K562 (cell line): ENCODE results near the gene DBET. TPM values are rescaled to one million over a fixed set of nuclear protein-coding genes. Genes with fewer than 3 reads are reported as not detected.
"Not testable (repeated sequence)": the region's sequence is repeated elsewhere in the genome, so short reads cannot be mapped to it uniquely, and the experiment has no call there.

Experiments
- ATAC-seq: fragments of 200-7000 bp; cut with Tn5 transposase; 3 replicates; pipeline ENCODE4 v1.9.1; 2020; ENCODE audit warnings: moderate library complexity
- BruUV-seq: library from RNA; stranded (reverse); fragments of 400-500 nt; replicated peaks from 2 replicates; lab custom pipeline; 2021; lab: Mats Ljungman, UMichigan
- CTCF ChIA-PET: fragments of 300-600 bp; formaldehyde crosslinking; extraction: SDS; loops from one replicate; lab custom pipeline; 2021; ENCODE audit warnings: low intra/inter-chr PET ratio; lab: Yijun Ruan, JAX
- POLR2A ChIA-PET: fragments of 300-600, 350-650 bp; sonication (Branson Sonifier 250); formaldehyde crosslinking; extraction: SDS; loops from one replicate; lab custom pipeline; 2021; ENCODE audit warnings: antibody characterized with exemption, inconsistent platforms; lab: Yijun Ruan, JAX
- DNase-seq, 4 experiments: peaks; one replicate each; pipeline versions ENCODE4 v3.0.0 to v3.0.0-alpha.2; 2011 to 2018; ENCODE audit warnings: low spot score in 3 of 4, mixed read lengths in 3 of 4; ENCODE audit errors: extremely low read depth in 1 of 4
- FAIRE-seq: peaks from 2 replicates; lab custom pipeline; 2011; peaks lifted over from hg19 to GRCh38; lab: Jason Lieb, UNC
- H2AFZ ChIP-seq: 2 replicates; pipeline ENCODE4 v1.6.0; 2011; ENCODE audit warnings: low read depth, low read length, control low read depth, inconsistent platforms
- H3K27ac ChIP-seq: fragments of 200-600 bp; 3 replicates; pipeline ENCODE4 v1.8.0; 2011; ENCODE audit warnings: low read depth, mild to moderate bottlenecking, control low read depth, inconsistent platforms, low read length, moderate library complexity, mixed read lengths; ENCODE audit errors: extremely low read depth
- H3K27me3 ChIP-seq, 2 experiments: fragments of 300-600 bp in 1 of 2; 2 replicates in 1 of 2; 3 replicates in 1 of 2; pipeline versions ENCODE4 v1.6.0 to v1.8.0; 2011; ENCODE audit warnings: inconsistent platforms in 2 of 2, low read length in 2 of 2, mild to moderate bottlenecking in 1 of 2, mixed read lengths in 1 of 2, moderate library complexity in 1 of 2; ENCODE audit not compliant: control insufficient read depth in 2 of 2, insufficient read depth in 2 of 2
- H3K36me3 ChIP-seq: fragments of 300-600 bp; 3 replicates; pipeline ENCODE4 v1.8.0; 2011; ENCODE audit warnings: mild to moderate bottlenecking, low read length, inconsistent platforms; ENCODE audit not compliant: control insufficient read depth, insufficient read depth
- H3K4me1 ChIP-seq, 2 experiments: fragments of 200-600 bp in 1 of 2; replicated peaks in 1 of 2; 2 replicates in 1 of 2; 3 replicates in 1 of 2; pipeline versions ENCODE4 v1.5.1 to v1.8.0; 2011; ENCODE audit warnings: inconsistent platforms in 2 of 2, low read length in 2 of 2, mild to moderate bottlenecking in 1 of 2, mixed read lengths in 1 of 2, moderate library complexity in 1 of 2; ENCODE audit not compliant: control insufficient read depth in 2 of 2, insufficient read depth in 2 of 2
- H3K4me2 ChIP-seq: 2 replicates; pipeline ENCODE4 v1.6.1; 2011; ENCODE audit warnings: low read length, control low read depth, inconsistent platforms, mixed read lengths; ENCODE audit not compliant: insufficient read depth
- H3K4me3 ChIP-seq: fragments of 200-600 bp; sonication (generic), shearing (Covaris generic); 2 replicates; pipeline ENCODE4 v1.5.1; 2016; ENCODE audit warnings: control low read depth, inconsistent platforms
- H3K79me2 ChIP-seq: fragments of 200-600 bp; 3 replicates; pipeline ENCODE4 v1.8.0; 2011; ENCODE audit warnings: low read length, inconsistent platforms; ENCODE audit not compliant: control insufficient read depth, insufficient read depth
- H3K9ac ChIP-seq, 2 experiments: 2 replicates each; pipeline versions ENCODE4 v1.6.0 to v1.6.1; 2011; ENCODE audit warnings: low read depth in 2 of 2, low read length in 2 of 2, control low read depth in 1 of 2, inconsistent platforms in 1 of 2, mild to moderate bottlenecking in 1 of 2, mixed read lengths in 1 of 2; ENCODE audit not compliant: insufficient read depth in 1 of 2
- H3K9me1 ChIP-seq: one replicate; pipeline ENCODE4 v1.6.0; 2011; ENCODE audit warnings: inconsistent platforms, mild to moderate bottlenecking, low read length, moderate library complexity; ENCODE audit not compliant: control insufficient read depth, insufficient read depth
- H3K9me3 ChIP-seq: replicated peaks from 2 replicates; pipeline ENCODE4 v1.5.1; 2011; ENCODE audit warnings: low read depth, low read length, inconsistent platforms; ENCODE audit not compliant: control insufficient read depth, insufficient read depth
- H4K20me1 ChIP-seq: replicated peaks from 2 replicates; pipeline ENCODE4 v1.6.1; 2011; ENCODE audit warnings: low read length, inconsistent platforms, mixed read lengths; ENCODE audit not compliant: control insufficient read depth, insufficient read depth
- FOXA3 ChIP-seq, 2 experiments: fragments of 450-650 bp in 1 of 2; sonication (generic) in 1 of 2; formaldehyde crosslinking; IDR thresholded peaks in 1 of 2; conservative IDR thresholded peaks in 1 of 2; 2 replicates each; pipeline versions ENCODE4 v1.4.0 to v1.8.0; 2020 to 2022; ENCODE audit warnings: mild to moderate bottlenecking in 2 of 2, missing genetic modification reagents in 1 of 2
- FOXJ3 ChIP-seq: sonication (generic); formaldehyde crosslinking; IDR thresholded peaks from 2 replicates; pipeline ENCODE4 v1.4.0; 2020; ENCODE audit warnings: mild to moderate bottlenecking, missing genetic modification reagents
- HEY1 ChIP-seq: fragments of 250-450 bp; sonication (Bioruptor Pico); IDR thresholded peaks from 2 replicates; pipeline ENCODE4 v1.5.0; 2020; ENCODE audit warnings: mild to moderate bottlenecking, moderate library complexity, borderline replicate concordance
- STAT5B ChIP-seq: fragments of 250-450 bp; sonication (Bioruptor Pico); IDR thresholded peaks from 2 replicates; pipeline ENCODE4 v1.8.0; 2021; ENCODE audit warnings: mild to moderate bottlenecking, inconsistent platforms
- TEAD2 ChIP-seq: fragments of 450-650 bp; IDR thresholded peaks from 2 replicates; pipeline ENCODE4 v1.6.1; 2016; ENCODE audit warnings: missing genetic modification characterization, control low read depth, missing compliant biosample characterization
- ZNF212 ChIP-seq: fragments of 450-650 bp; formaldehyde crosslinking; IDR thresholded peaks from 2 replicates; pipeline ENCODE4 v1.4.0; 2020; ENCODE audit warnings: mild to moderate bottlenecking
- ZNF551 ChIP-seq: fragments of 250-450 bp; sonication (Bioruptor Pico); IDR thresholded peaks from 2 replicates; pipeline ENCODE4 v1.5.0; 2021; ENCODE audit warnings: mild to moderate bottlenecking, moderate library complexity
- WGBS: fragments of 100-300 bp; shearing (Covaris generic); methylation state at CpG from one replicate; pipeline ENCODE4 v1.1.6; 2016; ENCODE audit warnings: low coverage, mixed read lengths; ENCODE audit not compliant: insufficient coverage; ENCODE audit errors: missing lambda C conversion rate; 5-methylcytosine and 5-hydroxymethylcytosine counted together
- in situ Hi-C: fragments of 300-500 bp; cut with MboI; formaldehyde crosslinking; loops from 4 replicates; pipeline ENCODE4 v1.15.0; 2018; ENCODE audit warnings: inconsistent platforms, mixed read lengths
- intact Hi-C: fragments of 100-400 bp; cut with micrococcal nuclease; formaldehyde crosslinking; loops from 2 replicates; pipeline ENCODE4 v1.14.2; 2022
- polyA plus RNA-seq, 8 experiments: library from polyadenylated mRNA; depleted of rRNA in 4 of 8; stranded (reverse) in 5 of 8; unstranded in 3 of 8; fragments of >200 nt; fragmentation: Nextera tagmentation in 2 of 8; fragmentation: Illumina TruSeq in 1 of 8; extraction: Ambion mirVana in 2 of 8; extraction: Trizol in 1 of 8; gene quantifications; 2 replicates each; pipeline versions ENCODE4 v1.2.1 to v1.2.3, GENCODE V29; 2011 to 2014; ENCODE audit warnings: inconsistent platforms in 1 of 8, missing spikeins in 1 of 8
- total RNA-seq, 7 experiments: library from RNA; depleted of rRNA in 6 of 7; stranded (reverse); fragments of >200 nt in 6 of 7; fragmentation: Illumina TruSeq in 2 of 7; extraction: Trizol in 2 of 7; gene quantifications; 2 replicates each; pipeline versions ENCODE4 v1.2.1 to v1.2.3, GENCODE V29; 2011 to 2021; ENCODE audit warnings: low replicate concordance in 1 of 7
- TF ChIP-seq, protein P1 (sequence below): fragments of 250-450 bp; sonication (Bioruptor Pico); IDR thresholded peaks from 2 replicates; pipeline ENCODE4 v1.5.0; 2021
- TF ChIP-seq, protein P2 (sequence below): fragments of 250-450 bp; sonication (Bioruptor Pico); IDR thresholded peaks from 2 replicates; pipeline ENCODE4 v1.5.0; 2021; ENCODE audit warnings: mild to moderate bottlenecking, borderline replicate concordance

DBET gene
- total and polyA plus RNA-seq, 9 of the 15 experiments (the other 6 are each of a cell fraction or from before 2014, with no cell fraction given), result not detected

DNA sequence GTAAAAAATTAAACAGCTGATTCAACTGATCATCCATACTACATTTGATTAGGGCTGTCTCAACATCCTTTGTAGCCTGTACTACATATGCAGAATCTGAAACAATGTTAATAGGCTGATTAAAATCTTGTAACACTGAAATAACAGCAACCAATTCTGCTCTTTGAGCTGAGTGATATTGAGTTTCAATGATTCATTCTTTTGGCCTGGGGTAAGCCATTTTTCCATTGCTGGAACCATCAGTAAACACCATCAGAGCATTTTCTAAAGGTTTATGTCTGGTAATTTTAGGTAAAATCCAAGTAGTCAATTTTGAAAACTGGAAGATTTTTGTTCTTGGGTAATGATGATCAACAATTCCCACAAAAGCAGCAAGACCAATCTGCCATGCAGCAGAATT is 45.7 kb downstream of the DBET start:
- H3K4me3 ChIP-seq, H3K27me3 ChIP-seq, H3K36me3 ChIP-seq, POLR2A ChIA-PET, CTCF ChIA-PET, BruUV-seq, H3K27ac ChIP-seq, H3K4me2 ChIP-seq, in situ Hi-C loops, intact Hi-C loops, H3K9me1 ChIP-seq, H3K9me3 ChIP-seq, ATAC-seq, FAIRE-seq, H3K4me1 ChIP-seq, H4K20me1 ChIP-seq, H3K9ac ChIP-seq, H2AFZ ChIP-seq, H3K79me2 ChIP-seq: not testable (repeated sequence)
- peak in 2 of 4 experiments; percentile 2 to 6 for DNase-seq
- TF ChIP-seq FOXA3 (CRISPR knock-in tag; conservative IDR thresholded peaks at IDR 0.05 in 1 of 2, IDR thresholded peaks at IDR 0.05 in 1 of 2), result 0 out of 4 replicates have a peak, but pooled peaks of 1 of the 2 experiments have one; percentile 11

DNA sequence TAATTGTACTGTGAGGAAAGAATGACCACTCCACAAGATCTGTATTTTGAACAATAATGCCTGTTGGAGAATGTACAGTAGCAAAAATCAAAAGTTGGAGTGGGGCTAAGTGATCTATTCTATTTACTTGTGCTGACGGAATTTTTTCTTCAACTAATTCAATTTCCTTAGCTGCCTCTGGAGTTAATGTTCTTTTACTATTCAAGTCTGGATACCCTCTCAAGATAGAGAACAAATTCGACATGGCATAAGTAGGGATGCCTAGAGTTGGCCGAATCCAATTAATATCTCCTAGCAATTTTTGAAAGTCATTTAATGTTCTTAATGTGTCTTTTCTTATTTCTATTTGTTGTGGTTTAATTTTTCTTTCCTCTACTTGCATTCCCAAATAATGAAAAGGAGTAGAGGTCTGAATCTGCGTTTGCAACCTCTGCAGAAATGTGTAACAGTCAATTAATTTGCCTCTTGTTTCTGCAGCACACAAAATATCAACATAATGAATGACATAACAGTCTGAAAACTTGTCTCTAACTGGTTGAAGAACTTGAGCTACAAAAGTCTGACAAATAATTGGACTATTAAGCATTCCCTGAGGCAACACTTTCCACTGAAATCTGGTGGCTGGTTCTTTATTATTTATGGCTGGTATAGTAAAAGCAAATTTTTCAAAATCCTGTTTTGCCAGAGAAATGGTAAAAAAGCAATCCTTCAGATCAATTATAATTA is 46.4 kb downstream of the DBET start:
- WGBS, result 23% methylated on average over 4 of the region's 4 CpGs
- H3K9me3 ChIP-seq, intact Hi-C loops, H3K9ac ChIP-seq, H4K20me1 ChIP-seq, POLR2A ChIA-PET, H3K4me2 ChIP-seq, H3K27ac ChIP-seq, CTCF ChIA-PET, BruUV-seq, H3K36me3 ChIP-seq, H3K4me3 ChIP-seq, ATAC-seq, H3K79me2 ChIP-seq, H3K4me1 ChIP-seq, FAIRE-seq, H3K9me1 ChIP-seq, H3K27me3 ChIP-seq, in situ Hi-C loops, H2AFZ ChIP-seq: not testable (repeated sequence)
- DNase-seq, result peak in 3 of 4 experiments; percentile 5 to 7 (median 7)
- TF ChIP-seq FOXJ3 (CRISPR knock-in tag) (0 out of 2 replicates have a peak, but pooled peaks have one; percentile 14), ZNF551 (peak; percentile 48; the same call in 1 of the 2 replicates), ZNF212 (0 out of 2 replicates have a peak, but pooled peaks have one; percentile 67), TEAD2 (tag) (0 out of 2 replicates have a peak, but pooled peaks have one; percentile 8), STAT5B (CRISPR knock-in tag) (0 out of 2 replicates have a peak, but pooled peaks have one; percentile 48), HEY1 (CRISPR knock-in tag) (peak; percentile 83)
- TF ChIP-seq, protein P1, sequence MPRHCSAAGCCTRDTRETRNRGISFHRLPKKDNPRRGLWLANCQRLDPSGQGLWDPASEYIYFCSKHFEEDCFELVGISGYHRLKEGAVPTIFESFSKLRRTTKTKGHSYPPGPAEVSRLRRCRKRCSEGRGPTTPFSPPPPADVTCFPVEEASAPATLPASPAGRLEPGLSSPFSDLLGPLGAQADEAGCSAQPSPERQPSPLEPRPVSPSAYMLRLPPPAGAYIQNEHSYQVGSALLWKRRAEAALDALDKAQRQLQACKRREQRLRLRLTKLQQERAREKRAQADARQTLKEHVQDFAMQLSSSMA (CRISPR knock-in tag), result 0 out of 2 replicates have a peak, but pooled peaks have one; percentile 64
- TF ChIP-seq, protein P2, sequence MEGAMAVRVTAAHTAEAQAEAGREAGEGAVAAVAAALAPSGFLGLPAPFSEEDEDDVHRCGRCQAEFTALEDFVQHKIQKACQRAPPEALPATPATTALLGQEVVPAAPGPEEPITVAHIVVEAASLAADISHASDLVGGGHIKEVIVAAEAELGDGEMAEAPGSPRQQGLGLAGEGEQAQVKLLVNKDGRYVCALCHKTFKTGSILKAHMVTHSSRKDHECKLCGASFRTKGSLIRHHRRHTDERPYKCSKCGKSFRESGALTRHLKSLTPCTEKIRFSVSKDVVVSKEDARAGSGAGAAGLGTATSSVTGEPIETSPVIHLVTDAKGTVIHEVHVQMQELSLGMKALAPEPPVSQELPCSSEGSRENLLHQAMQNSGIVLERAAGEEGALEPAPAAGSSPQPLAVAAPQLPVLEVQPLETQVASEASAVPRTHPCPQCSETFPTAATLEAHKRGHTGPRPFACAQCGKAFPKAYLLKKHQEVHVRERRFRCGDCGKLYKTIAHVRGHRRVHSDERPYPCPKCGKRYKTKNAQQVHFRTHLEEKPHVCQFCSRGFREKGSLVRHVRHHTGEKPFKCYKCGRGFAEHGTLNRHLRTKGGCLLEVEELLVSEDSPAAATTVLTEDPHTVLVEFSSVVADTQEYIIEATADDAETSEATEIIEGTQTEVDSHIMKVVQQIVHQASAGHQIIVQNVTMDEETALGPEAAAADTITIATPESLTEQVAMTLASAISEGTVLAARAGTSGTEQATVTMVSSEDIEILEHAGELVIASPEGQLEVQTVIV (CRISPR knock-in tag), result peak; percentile 7; the same call in 1 of the 2 replicates
